ENCODE results near the gene CTDSPL. TPM values are rescaled to one million over a fixed set of nuclear protein-coding genes. Genes with fewer than 3 reads are reported as not detected.
A peak's percentile ranks its signal among the peaks of the same experiment; 100 is the strongest.

CTDSPL gene
- total RNA-seq, 1 experiment from 2014 or later = 6.1 TPM

- Histone ChIP-seq H3F3A (ENCODE audit: low read length, unreplicated experiment) (no peaks in the 10 kb centered on the region), H2AFZ (ENCODE audit: low read length) (peak overlapping the region; percentile 43; the same call in 1 of the 2 replicates), H3K9me3 (ENCODE audit: low read length) (no peaks in the 10 kb centered on the region), H3K27ac (ENCODE audit: low read length) (no peak overlapping the region), H3K4me3 (ENCODE audit: low read length) (no peak overlapping the region), H3K36me3 (ENCODE audit: low read depth, low read length) (no peaks in the 10 kb centered on the region), H3K9me2 (replicated peaks; ENCODE audit: low read length) (no peaks in the 10 kb centered on the region), H3K4me1 (ENCODE audit: insufficient read depth, low read length) (peaks cover 30% of the 10 kb centered on the region), H3K79me2 (ENCODE audit: low read length) (0 out of 2 replicates have a peak, but pooled peaks cover 2% of the 10 kb centered on the region), H4K20me1 (ENCODE audit: low read length) (no peaks in the 10 kb centered on the region), H3K9ac (ENCODE audit: low read length) (no peak overlapping the region), H3K27me3 (ENCODE audit: low read length) (peaks cover 36% of the 10 kb centered on the region), H3K4me2 (ENCODE audit: low read length) (no peak overlapping the region)
- TF ChIP-seq CTCF (conservative IDR thresholded peaks at IDR 0.05; ENCODE audit: low read depth, low read length) (no peak), EZH2phosphoT487 (IDR thresholded peaks at IDR 0.05; ENCODE audit: borderline replicate concordance, low read length) (no peak), EZH2 (IDR thresholded peaks at IDR 0.05; ENCODE audit: low read length, unreplicated experiment) (no peak)
- no TSS peak for BruUV-seq (replicated peaks)
- DNase-seq (no peak), ATAC-seq (no peak)
- ChIA-PET CTCF (no interaction called here), POLR2A (ENCODE audit: unreplicated experiment) (no interaction called here)
- intact Hi-C loops (cut with micrococcal nuclease) = no loop called here
Measured at GRCh38 chr3:37859908-37860199, 1.8 kb upstream of the CTDSPL start.

GRCh38 chr3:37862219-37862902 is 681 bp downstream of the CTDSPL start:
- H3K4me1 ChIP-seq (ENCODE audit: insufficient read depth, low read length) = peaks cover 33% of the 10 kb centered on the region
- no peaks in the 10 kb centered on the region for H3K9me3 ChIP-seq (ENCODE audit: low read length)
- no peaks in the 10 kb centered on the region for H3K36me3 ChIP-seq (ENCODE audit: low read depth, low read length)
- peak overlapping the region; percentile 66 for H3K4me3 ChIP-seq (ENCODE audit: low read length)
- H3K4me2 ChIP-seq (ENCODE audit: low read length) = peak overlapping the region; percentile 86
- intact Hi-C loops (cut with micrococcal nuclease) = no loop called here
- TSS peak; percentile 30 for BruUV-seq (replicated peaks)
- H2AFZ ChIP-seq (ENCODE audit: low read length) = peak overlapping the region; percentile 49
- H3K27me3 ChIP-seq (ENCODE audit: low read length) = peaks cover 46% of the 10 kb centered on the region
- H3K79me2 ChIP-seq (ENCODE audit: low read length) = 0 out of 2 replicates have a peak, but pooled peaks cover 6% of the 10 kb centered on the region
- DNase-seq (no peak), ATAC-seq (peak; percentile 10; the same call in 1 of the 2 replicates)
- H3K9me2 ChIP-seq (replicated peaks; ENCODE audit: low read length) = no peaks in the 10 kb centered on the region
- ChIA-PET CTCF (no interaction called here), POLR2A (ENCODE audit: unreplicated experiment) (no interaction called here)
- TF ChIP-seq EZH2phosphoT487 (IDR thresholded peaks at IDR 0.05; ENCODE audit: borderline replicate concordance, low read length) (no peak; the same call in 1 of the 2 replicates), CTCF (conservative IDR thresholded peaks at IDR 0.05; ENCODE audit: low read depth, low read length) (no peak), EZH2 (IDR thresholded peaks at IDR 0.05; ENCODE audit: low read length, unreplicated experiment) (no peak)
- H3K27ac ChIP-seq (ENCODE audit: low read length) = no peak overlapping the region
- H3F3A ChIP-seq (ENCODE audit: low read length, unreplicated experiment) = no peaks in the 10 kb centered on the region
- 0 out of 2 replicates have a peak overlapping the region, but pooled peaks have one; percentile 25 for H3K9ac ChIP-seq (ENCODE audit: low read length)
- no peaks in the 10 kb centered on the region for H4K20me1 ChIP-seq (ENCODE audit: low read length)
